ENCODE data around the gene SMARCD2.

DNA sequence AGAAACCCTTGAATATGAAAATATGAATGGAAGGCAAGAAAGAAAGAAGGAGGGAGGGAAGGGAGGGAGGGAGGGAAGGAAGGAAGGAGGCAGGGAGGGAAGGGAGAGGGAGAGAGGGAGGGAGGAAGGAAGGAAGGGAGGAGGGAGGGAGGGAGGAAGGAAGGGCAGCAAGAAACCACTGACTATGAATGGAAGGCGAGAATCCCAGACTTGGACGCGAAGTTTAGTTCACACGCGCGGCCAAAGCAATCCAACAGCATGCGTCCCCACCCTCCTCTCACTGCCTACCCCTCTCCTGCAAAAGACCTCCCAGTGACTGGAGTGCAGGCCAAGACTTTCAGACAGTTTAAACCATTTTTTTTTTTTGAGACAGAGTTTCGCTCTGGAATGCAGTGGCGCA is 7.9 kb upstream of the SMARCD2 start:
- TF ChIP-seq CTCF (conservative IDR thresholded peaks at IDR 0.05) (no peak), EZH2 (IDR thresholded peaks at IDR 0.05; ENCODE audit: low read depth) (no peak)
